H1 (cell line): ENCODE results near the gene WNT1. TPM values are rescaled to one million over a fixed set of nuclear protein-coding genes. Genes with fewer than 3 reads are reported as not detected.

Experiments used
- RNF2 ChIP-seq: fragments of 200-900, 300-1000 bp; sonication (generic); IDR thresholded peaks from 2 replicates; pipeline ENCODE4 v1.7.1; 2016; ENCODE audit warnings: borderline replicate concordance, low read depth, mild to moderate bottlenecking, antibody characterized with exemption, low read length; ENCODE audit not compliant: poor library complexity, severe bottlenecking; ENCODE audit errors: missing control alignments
- TBP ChIP-seq: IDR thresholded peaks from 2 replicates; pipeline ENCODE4 v1.6.1; 2011; ENCODE audit warnings: low read depth, low read length, improper control_type of control experiment
- polyA plus RNA-seq, 7 experiments: library from polyadenylated mRNA; depleted of rRNA in 3 of 7; stranded (reverse) in 5 of 7; unstranded in 2 of 7; fragments of >200 nt in 5 of 7; fragments of 200-250 nt in 2 of 7; gene quantifications; 1 replicate in 5 of 7; 2 replicates in 1 of 7; 4 replicates in 1 of 7; pipeline versions ENCODE4 v1.2.1 to v1.2.3, GENCODE V29; 2011 to 2013; ENCODE audit warnings: missing spikeins in 2 of 7, mixed read lengths in 2 of 7
- total RNA-seq: library from RNA; stranded (reverse); fragmentation: NEBNext Ultra II Directional; extraction: Animal tissue kit (Norgen Biotek cat#: 25700); gene quantifications from 2 replicates; pipeline ENCODE4 v1.2.1, GENCODE V29; 2021

Gene WNT1
- total and polyA plus RNA-seq, 2 of the 8 experiments (the other 6 are each of a cell fraction or from before 2014, with no cell fraction given) = not detected

DNA sequence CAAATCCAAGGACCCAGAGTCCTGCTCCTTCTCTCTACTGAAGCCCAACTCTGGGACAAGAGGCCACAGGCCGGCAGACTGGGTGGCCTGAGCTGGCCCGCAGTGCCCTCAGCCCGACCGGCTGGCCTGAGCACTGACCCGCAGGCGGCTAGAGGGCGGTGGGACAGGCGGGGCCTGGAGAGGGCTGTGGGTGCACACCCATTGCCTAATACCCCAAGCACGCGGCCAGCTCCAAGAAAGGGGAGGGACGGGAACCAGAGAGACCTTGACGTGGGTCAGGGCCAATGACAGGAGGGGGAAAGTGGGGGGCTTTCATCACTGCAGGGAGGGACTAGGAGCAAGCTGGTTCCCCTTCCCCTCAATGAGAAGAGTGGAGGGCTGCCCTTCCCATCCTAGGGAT is 4.6 kb upstream of the WNT1 start (continued):
- TF ChIP-seq RNF2 (no peak), TBP (no peak)
